Frontal cortex (tissue), 4 donors: ENCODE data around the gene AGBL5. TPM values are rescaled to one million over a fixed set of nuclear protein-coding genes. Genes with fewer than 3 reads are reported as not detected.

Experiments used
- DNase-seq, 2 donors: peaks; one replicate each; pipeline ENCODE4 v3.0.0; 2012; ENCODE audit warnings: low spot score in 2 of 2
- FAIRE-seq: peaks from 2 replicates; lab custom pipeline; 2012; peaks lifted over from hg19 to GRCh38; lab: Jason Lieb, UNC
- total RNA-seq: library from RNA; depleted of rRNA; stranded (reverse); fragments of >200 nt; gene quantifications from one replicate; pipeline ENCODE4 v1.2.3, GENCODE V29; 2014
- donor health status: control.
- donor health status: control.
- donor health status: control.

The AGBL5 gene
- total RNA-seq, 1 donor from 2014 or later, result 13.5 TPM

DNA sequence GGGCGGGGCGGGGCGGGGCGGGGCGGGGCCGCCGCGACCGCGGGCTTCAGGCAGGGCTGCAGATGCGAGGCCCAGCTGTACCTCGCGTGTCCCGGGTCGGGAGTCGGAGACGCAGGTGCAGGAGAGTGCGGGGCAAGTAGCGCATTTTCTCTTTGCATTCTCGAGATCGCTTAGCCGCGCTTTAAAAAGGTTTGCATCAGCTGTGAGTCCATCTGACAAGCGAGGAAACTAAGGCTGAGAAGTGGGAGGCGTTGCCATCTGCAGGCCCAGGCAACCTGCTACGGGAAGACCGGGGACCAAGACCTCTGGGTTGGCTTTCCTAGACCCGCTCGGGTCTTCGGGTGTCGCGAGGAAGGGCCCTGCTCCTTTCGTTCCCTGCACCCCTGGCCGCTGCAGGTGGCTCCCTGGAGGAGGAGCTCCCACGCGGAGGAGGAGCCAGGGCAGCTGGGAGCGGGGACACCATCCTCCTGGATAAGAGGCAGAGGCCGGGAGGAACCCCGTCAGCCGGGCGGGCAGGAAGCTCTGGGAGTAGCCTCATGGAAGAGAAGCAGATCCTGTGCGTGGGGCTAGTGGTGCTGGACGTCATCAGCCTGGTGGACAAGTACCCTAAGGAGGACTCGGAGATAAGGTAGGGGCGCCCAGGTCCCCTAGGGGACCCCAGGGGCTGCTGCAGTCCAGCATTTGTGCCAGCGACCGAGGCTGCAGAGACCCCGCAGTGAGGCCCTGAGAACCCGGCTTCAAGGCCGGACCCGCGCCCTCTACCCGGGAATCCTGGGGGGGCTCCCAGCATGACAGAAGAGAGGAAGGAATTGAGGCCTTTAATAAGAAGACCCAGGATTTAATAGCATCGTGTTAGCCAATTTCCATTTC, 35.5 kb downstream of the AGBL5 start, which contains the start of gene KHK:
KHK (plus strand) TSS at position 49 of the 870 bp plus-strand sequence; CDS start at position 537, 488 bp downstream.
- FAIRE-seq (no peak), DNase-seq (peak; percentile 59 to 68)

DNA sequence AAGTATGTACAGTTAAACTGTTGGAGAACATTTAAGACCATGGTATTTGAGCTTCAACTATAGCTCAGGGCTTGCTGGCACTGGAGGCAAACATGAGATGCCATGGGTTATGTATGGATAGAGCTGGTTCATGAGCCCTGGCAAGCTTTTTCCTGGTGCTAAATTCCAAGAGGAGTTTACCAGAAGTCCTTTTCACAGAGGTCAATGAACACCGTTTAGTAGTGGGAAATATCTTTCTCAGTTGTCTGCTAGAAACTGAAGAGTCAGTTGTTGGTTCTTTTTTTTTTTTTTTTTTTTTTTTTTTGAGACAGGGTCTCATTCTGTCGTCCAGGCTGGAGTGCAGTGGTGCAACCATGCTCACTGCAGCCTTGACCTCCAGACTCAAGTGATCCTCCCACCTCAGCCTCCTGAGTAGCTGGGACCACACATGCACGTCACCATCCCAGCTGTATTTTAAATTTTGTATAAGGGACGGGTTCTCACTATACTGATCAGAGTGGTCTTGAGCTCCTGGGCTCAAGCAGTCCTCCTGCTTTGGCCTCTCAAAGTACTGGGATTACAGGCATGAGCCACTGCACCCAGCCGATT, 36.4 kb downstream of the AGBL5 start:
- DNase-seq (no peak), FAIRE-seq (no peak)

DNA sequence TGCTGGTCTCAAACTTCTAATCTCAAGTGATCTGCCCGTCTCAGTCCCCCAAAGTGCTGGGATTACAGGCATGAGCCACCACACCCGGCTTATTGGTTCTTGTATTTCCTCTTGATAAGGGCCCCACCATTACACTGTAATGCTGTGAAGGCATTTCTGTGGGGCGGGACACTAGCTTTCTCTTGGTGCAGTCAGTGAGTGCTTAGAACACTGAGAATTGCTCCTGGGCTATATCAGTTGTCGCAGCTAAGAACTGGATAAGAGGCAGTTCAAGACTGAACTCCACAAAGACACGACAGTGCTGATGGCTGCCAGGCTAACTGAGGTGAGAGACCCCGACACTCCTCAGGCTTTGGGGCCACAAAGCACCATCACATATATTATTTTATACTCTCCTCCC, 37.2 kb downstream of the AGBL5 start:
- no peak for DNase-seq
- no peak for FAIRE-seq

DNA sequence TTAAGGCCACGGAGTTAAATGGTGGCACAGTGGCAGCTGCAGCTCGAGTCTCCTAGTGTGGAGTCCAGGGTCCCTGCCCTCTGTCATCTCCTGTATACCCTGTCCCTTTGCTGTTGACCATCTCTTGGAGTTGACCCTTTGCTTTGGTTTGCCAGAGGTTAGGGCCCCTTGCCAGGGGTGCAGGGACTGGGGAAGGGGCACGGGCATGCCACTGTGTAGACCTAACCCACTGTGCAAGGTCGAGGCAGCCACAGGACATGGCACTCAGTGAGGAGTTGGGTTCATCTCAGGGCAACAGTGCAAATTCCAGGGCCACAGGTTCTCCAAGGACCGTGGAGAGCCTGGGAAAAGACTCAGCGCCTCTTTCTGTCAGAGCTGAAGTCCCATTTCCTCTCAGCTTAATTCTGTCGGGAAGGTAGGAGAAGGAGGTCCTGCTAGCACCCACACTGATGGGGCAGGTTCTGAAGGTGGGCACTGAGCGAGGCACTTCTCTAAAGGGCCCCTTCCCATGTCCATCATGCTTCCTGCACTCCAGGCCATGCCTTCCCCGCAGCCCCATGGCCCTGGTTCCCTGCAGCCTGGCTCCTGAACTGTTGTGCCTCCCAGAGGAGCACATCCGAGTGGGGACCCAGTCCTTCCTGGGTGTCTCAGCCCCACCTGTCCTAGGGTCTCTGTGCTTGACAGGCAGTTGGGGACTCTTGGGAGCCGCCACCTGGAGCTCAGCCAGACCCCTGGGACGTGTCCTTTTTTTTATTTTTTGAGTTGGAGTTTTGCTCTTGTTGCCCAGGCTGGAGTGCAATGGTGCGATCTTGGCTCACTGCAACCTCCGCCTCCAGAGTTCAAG, 37.9 kb downstream of the AGBL5 start:
- no peak for FAIRE-seq
- DNase-seq, result no peak

DNA sequence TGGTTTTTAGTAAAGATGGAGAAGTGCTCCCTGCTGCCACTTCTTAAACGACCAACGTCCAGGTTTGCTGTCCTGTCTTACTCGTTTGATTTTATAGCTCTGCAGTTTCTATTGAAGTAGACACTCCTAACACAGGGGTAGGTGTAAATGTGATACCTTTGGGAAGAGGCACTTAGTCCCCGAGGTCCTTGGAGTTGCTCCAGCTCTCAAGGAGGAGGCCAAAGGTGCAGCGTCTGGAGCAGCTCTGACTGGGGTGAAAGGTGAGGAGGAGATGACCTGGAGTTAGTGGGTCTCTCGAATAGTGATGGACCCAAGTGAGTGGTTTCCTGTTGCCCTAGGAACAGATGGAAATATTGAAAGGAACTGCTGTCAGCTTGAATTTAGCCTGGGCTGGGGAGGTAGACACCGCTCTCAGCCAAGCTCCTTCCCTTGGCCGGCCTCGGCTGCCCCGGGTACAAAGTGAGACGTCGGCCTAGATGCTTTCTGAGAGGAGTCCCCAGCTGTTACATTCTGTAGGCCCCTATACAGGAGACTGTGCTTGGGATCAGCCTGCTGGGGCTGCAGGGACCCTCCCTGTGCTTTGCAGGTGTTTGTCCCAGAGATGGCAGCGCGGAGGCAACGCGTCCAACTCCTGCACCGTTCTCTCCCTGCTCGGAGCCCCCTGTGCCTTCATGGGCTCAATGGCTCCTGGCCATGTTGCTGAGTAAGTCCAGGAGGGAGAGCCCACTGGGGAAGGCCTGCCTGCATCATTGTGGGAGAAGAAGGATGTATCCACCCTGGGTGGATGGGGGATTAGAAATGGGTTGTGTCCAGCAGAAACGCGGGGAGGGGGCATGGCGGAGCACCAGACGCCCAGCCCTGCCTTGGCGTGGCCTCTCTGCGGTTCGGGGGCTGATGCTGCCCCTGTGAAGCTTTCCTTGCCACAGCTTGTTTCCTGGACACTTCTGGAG, 40.6 kb downstream of the AGBL5 start:
- FAIRE-seq (no peak), DNase-seq (no peak)

DNA sequence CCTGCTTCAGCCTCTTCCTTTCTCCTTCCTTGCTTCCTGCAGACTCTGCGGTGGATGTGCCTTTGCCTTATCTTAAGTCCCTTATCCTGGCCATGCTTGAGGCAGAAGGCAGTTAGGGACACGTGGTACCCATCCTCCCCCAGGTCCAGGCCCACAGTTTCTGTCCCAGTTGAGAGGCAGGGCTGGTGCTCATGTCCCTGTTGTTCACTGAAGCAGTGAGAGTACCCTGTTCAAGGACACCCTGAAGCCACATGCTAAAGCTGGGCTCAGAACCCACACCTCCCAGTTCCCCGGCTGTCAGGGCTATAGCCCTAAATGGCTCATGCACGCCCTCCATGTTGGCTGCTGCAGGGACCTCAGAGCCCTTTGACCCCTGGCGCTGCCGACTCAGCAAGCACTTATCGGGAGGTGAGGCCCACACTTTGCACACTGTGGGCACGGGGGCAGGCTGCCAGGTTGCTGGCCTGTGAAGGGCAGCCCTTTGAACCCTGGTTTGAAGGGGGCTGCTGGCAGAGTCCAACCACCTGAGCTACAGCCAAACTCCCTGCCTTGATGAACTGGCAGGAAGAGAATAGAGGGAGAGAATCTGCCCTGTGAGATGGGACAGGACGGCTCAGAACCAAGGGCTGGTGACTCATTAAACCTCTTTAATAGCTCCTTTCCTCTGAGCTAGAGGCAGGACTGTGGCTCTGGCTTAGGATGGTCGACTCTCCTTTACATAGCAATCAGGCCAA, 41.4 kb downstream of the AGBL5 start:
- DNase-seq (no peak), FAIRE-seq (no peak)

DNA sequence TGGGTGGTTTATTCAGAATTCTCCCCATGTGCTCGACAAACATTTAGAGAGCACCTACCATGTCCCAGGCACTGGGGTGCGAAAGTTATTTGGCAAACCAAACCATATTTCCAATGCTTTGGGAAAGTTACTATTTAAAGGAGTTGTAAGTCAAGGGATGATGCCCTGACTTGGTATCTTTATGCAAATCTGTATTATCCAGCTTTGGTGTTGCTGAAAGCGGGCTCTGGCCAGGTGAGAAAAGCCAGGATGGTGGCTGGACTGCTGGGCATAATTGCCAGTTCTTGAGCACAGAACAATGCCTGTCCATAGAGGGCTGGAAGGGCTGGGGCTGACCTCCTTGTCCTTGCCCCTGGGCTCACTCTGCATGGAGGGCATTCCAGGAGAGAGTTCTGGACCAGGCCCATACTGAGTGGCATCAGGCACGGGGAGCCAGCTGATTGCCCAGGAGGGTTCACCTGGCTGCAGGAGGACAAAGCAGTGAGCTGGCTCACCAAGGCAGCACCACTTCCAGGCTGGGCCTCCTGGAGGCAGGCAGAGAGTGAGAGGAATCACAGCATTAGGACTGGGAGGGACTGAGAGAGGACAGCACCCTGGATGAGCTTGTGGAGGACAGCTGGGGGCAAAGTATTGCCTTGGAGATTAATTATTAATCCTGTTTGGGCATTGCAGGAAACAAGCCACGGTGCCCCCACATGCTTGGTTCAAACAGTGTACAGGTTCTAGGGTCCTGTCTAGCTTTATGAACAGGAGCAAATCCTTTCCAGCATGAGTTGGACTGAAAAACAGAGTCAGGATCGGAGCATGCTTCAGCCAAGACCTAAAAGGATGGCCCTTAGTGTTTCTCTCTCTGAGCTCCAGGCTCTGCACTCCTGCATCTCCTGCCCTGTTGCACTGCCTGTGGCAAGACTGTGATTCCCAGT, 42.2 kb downstream of the AGBL5 start:
- no peak for DNase-seq
- no peak for FAIRE-seq

DNA sequence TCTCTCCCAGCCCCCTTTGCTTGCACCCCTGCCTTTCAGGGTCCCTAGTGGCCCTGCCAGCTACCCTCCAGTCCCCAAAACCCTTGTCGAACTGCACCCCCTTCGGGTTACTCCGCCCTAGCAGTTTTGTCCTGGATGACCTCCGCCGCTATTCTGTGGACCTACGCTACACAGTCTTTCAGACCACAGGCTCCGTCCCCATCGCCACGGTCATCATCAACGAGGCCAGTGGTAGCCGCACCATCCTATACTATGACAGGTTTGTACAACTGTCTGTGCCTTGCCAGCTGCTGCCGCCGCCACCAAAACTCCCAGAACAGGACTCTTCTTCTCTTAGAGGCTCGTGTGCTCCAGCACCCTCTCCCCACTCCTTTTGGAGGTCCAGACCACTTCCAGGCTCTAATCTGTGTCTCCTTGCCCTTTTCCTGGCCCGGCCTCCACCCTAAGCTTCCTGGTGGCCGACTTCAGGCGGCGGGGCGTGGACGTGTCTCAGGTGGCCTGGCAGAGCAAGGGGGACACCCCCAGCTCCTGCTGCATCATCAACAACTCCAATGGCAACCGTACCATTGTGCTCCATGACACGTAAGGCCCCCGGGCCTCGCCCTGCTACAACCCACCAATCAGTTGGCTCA, 43.0 kb downstream of the AGBL5 start:
- DNase-seq (no peak), FAIRE-seq (no peak)

DNA sequence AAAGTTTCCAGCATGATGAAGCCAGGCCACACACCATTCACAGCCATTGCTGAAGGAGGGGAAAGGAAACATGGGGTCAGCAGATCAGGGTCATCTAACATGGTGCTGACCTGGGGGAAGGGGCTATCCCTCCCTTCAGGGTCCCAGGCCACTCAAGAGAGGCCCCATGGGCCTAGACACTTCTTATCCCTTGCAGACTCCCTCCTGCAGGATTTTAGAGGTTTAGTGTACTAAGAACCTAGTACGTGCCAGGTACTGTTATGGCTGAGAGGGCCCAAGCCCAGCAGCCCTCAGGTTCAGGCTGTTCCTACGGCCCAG, 43.9 kb downstream of the AGBL5 start:
- FAIRE-seq, result no peak
- DNase-seq, result no peak

DNA sequence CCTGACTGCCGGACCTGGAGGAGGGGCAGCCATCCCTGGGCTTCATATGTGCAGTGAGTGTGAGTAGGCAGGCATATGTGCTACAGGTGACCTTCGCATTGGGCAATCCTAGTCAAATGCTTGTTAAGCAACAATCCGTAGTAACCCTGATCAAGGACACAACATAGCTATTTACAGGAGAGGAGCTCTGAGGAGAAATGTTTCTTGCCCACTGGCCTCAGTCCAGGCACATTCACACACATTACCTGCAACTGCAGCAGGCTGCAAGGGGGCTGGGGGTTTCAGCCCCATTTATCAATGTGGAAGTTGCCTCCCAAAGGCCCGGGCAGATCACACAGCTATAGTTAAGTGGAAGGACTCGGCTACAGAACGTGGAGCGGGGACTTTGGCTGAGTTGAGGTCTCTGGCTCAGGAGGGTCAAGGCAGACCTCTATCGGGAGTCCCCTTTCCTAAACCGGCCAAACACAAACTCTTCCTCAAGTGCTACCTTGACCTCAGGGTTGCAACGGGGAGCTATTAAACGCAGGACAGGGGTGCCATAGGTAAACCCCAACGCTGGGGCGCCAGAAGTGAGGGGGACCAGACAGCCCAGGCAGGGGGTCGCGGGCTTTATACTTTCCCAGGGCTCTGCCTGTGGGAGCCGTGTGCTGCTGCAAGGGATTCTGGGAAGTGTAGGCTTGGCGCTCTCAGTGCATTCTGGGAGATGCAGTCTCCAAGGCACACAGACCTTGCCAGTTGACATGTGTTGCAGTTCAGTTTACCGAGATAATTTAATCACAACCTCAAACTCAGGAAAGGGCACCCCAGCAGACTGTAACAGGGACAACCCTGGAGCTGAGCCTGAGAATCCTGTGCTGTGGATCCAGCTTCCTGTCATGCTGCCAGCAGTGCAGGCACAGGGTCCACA, 44.5 kb downstream of the AGBL5 start:
- FAIRE-seq (no peak), DNase-seq (peak; percentile 78 to 79)

DNA sequence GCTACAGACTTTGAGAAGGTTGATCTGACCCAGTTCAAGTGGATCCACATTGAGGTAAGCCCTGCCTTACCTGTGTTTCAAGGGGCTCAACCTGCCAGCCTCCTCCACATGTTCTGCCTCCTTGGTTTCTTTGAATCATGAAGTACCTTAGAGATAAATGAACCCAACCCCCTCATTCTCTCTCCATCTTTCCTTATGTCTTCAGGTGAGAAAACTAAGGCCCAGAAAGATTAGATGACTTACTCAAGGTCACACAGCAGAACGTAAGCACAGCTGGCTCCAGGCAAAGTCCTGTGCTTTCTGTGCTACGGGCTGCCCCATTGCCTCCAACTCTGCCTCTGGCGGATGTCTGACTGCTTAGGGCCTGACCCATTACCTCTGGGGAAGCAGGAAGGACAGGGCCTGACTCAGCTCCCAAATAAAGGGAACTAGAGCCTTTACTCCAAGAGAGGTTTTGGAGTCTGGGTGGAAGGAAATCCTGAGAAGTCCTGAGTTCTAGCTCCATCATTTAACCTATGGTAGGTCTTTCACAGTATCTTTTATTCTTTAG, 45.4 kb downstream of the AGBL5 start:
- no peak for DNase-seq
- FAIRE-seq, result no peak

DNA sequence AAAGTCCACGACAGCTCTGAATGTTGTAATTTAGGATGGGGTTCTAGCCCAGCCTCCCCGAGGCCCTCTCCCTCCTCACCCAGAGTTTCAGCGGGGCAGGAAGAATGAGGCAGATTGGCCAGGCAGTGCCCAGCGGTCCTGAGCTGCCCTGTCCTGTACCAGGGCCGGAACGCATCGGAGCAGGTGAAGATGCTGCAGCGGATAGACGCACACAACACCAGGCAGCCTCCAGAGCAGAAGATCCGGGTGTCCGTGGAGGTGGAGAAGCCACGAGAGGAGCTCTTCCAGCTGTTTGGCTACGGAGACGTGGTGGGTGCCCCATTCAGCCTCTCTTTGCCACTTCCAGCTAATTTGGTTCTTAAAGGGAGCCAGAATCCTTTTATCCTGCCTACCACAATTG, 45.9 kb downstream of the AGBL5 start:
- FAIRE-seq (no peak), DNase-seq (no peak)

DNA sequence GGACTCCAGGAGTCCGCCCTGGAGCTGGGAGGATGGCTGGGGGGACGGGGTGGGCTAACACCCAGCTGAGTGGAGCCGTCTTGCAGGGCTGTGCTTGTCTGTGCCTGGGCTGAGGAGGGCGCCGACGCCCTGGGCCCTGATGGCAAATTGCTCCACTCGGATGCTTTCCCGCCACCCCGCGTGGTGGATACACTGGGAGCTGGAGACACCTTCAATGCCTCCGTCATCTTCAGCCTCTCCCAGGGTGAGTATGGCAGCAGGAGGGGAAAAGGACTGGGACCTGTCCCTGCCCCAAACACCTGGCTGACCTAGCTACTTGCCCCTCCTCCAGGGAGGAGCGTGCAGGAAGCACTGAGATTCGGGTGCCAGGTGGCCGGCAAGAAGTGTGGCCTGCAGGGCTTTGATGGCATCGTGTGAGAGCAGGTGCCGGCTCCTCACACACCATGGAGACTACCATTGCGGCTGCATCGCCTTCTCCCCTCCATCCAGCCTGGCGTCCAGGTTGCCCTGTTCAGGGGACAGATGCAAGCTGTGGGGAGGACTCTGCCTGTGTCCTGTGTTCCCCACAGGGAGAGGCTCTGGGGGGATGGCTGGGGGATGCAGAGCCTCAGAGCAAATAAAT, 48.0 kb downstream of the AGBL5 start:
- no peak for FAIRE-seq

DNA sequence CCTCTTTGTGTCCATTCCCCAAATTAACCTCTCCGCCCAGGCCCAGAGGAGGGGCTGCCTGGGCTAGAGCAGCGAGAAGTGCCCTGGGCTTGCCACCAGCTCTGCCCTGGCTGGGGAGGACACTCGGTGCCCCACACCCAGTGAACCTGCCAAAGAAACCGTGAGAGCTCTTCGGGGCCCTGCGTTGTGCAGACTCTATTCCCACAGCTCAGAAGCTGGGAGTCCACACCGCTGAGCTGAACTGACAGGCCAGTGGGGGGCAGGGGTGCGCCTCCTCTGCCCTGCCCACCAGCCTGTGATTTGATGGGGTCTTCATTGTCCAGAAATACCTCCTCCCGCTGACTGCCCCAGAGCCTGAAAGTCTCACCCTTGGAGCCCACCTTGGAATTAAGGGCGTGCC, 48.6 kb downstream of the AGBL5 start:
- FAIRE-seq (no peak), DNase-seq (no peak)

More for the DNA sequence above, 48.0 kb downstream of the AGBL5 start:
- no peak for DNase-seq

DNA sequence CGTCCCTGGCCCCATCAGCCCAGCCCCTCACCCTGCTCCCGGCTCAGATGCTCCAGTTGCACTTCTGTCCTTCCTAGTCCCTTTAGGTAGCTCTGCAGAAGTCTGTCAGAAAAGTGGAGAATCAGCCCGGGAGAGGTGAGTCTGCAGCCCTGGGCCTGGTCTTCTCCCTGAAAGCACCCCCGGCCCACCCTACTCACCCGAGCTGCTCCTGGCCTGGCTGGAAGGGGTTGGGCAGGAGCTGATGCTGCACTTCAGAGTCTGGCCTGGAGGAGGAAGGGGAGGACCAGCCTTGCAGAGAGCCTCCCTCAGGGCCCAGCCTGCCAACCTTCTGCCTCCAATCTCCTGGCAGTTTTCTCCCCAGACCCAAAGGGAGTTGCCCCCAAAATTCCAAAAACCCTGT, 50.9 kb downstream of the AGBL5 start:
- DNase-seq, result no peak
- no peak for FAIRE-seq

DNA sequence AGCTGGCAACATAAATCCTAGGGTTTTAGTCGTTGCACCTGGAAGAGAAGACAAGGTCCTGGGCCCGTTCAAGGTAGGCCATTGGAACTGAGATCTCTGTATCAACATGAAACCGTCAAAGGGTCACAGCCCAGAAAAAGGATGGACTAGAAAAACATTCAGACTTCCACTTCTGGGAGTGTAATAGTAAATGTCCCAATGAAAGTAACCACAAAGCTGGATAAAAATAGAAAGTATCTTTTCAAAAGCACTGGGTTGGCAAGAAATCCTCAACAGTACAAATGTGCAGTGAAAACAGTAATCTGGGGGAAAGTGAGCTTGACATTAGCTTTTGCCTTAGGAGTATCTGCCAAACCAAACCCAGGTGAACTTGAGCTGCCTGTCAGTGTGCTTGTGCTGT, 54.5 kb downstream of the AGBL5 start:
- FAIRE-seq, result no peak

More for the DNA sequence above, 54.5 kb downstream of the AGBL5 start:
- no peak for DNase-seq
